ENCODE measurements around the gene SERPINB8.

- TF ChIP-seq CTCF (IDR thresholded peaks at IDR 0.05), result no peak
- TF ChIP-seq EP300 (IDR thresholded peaks at IDR 0.05), result no peak
- no peak for TF ChIP-seq POLR2AphosphoS5 (IDR thresholded peaks at IDR 0.05)
Observed at GRCh38 chr18:63956755-63957154, 13.1 kb upstream of the SERPINB8 start.
